HG03457 (cell line): Measurements from ENCODE around the gene SLC5A8.
"Not testable (repeated sequence)": the region's sequence is repeated elsewhere in the genome, so short reads cannot be mapped to it uniquely, and the experiment has no call there.

Experiments
- ATAC-seq: cut with Tn5 transposase; IDR thresholded peaks from one replicate; pipeline ENCODE4 v1.9.1; 2021; ENCODE audit warnings: moderate number of reproducible peaks; ENCODE audit not compliant: unreplicated experiment

SLC5A8 gene

DNA sequence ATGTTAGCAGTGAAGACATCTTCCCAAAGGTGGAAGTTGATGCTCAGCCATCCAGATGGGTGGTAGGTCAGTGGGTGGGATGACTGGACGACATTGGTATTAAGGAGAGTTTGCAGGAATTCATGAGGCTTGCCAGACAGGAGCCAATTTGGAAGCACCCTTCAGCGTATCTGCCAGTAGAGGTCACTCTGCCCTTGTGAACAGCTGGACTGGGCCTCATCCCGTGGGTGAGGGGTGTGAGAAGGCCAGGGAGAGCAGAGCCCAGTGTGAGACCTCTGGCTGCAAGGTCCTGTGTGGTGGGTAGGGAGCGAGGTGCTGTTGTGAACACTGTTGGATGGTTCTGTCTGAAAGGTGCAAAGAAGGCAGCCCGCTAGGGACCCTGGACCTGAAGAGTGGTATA lies 37.7 kb downstream of the SLC5A8 start:
- ATAC-seq, result no peak

DNA sequence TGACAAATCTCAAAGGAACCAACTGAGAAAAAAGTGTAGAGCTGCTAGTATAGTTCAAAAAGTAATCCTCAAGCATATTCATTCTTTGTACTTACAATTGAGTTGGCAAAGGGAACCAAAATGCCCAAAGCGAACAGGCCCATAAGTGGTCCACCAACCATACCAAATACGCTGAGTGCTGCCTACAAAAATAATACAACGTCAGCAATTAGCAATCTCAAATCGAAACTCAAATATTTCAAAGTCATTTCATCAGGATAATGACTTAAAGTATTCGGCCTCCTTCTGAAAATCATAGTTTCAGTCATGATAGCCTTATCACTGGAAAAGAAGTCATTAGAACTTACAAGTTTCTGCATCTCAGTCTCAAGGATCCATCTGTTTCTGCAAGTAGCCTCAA lies 42.0 kb downstream of the SLC5A8 start:
- ATAC-seq, result no peak

DNA sequence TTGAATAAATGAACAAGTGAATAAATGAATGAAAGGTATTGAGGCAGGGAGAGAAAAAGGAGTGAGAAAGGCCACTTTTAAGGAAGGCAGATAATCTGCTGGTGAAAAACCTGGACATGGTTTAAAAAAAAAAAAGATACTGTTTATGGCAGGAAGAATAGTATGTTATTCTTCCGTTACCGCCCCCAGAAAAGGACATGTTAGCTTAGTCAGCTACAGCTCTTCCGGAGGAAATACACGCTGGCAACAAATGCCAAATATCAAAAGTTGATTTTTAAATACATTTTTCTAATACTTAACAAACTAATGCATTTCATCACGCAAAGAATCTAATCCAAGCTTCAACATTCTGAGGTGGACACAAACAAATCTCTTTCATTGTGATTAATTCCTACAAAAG lies 43.2 kb downstream of the SLC5A8 start:
- no peak for ATAC-seq

DNA sequence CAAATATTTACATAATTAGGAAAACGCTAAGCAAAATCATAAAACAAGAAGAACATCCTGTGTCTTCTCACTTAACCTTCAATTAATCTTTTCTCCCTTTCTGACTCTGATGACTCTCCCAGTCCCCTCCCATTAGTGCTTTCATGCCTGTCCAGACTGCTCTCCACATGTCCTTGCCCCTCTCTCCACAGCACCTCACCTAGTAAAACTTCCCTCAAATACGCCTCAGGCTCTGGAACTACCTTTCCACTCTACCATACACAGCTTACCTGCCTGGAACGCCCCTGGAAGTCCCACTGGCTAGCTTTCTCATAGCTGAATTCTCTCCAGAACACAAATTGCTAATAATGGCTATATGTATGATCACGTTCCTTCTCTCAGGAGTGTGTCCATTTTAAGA lies 44.7 kb downstream of the SLC5A8 start:
- ATAC-seq, result no peak

DNA sequence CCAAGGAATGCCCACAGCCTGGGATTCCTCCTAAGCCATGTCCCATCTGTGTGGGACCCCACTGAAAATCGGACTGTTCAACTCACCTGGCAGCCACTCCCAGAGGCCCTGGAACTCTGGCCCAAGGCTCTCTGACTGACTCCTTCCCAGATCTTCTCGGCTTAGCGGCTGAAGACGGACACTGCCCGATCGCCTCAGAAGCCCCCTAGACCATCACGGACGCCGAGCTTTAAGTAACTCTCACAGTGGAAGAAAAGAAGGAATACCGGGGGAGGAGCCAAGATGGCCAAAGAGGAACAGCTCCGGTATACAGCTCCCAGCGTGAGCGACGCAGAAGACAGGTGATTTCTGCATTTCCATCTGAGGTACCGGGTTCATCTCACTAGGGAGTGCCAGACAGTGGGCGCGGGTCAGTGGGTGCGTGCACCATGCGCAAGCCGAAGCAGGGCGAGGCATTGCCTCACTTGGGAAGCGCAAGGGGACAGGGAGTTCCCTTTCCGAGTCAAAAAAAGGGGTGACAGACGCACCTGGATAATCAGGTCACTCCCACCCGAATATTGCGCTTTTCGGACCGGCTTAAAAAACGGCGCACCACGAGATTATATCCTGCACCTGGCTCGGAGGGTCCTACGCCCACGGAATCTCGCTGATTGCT lies 64.1 kb downstream of the SLC5A8 start:
- ATAC-seq, result not testable (repeated sequence)

DNA sequence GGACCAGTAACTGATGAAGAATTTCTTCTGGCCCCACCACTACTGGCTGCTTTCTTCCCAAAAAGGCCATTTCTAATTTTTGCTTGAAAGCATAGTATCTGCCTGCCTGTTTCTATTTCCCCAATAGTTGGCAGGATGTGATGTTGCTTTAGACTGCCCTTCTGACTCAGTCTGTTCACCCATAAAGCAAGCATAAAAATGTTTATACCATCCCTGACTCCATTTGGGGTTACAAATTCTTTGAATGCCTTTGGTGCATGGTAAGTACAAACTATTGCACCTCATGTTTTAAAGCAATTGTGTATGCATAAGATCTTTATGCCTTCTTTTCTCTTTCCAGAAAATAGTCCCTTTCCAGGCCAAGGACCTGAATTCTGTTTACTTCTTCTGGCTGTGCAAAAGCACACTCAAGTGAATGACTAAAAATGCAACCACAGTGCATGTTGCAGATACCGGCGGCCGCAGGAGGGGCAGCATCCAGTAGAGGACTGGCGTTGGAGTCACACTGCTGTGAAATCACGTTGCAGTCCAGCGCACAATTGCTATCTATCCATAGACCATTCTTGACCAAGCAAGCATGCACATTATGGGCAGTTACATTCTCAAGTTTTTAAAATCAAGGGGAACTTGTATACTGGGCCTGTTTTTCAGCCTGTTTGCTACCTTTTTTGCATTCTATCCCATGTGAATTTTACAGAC lies 82.4 kb downstream of the SLC5A8 start:
- no peak for ATAC-seq

DNA sequence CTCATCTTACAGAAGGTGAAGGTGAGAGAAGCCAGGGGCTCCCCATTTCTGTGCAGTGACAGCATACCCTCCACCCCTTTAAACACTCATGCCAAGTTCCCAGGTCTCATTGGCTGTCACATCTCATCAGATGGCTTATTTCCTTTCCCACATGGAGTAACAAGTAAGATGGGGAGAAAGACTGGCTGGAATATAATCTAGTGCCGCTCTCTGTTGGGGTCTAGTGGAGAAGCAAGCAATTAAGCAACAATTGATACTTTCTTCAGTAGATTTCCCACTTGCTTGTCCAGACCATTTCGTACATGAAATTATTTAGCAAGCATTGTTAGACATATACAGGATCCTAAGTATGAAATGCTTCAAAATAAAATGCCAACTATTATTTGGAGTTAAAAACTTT lies 92.2 kb downstream of the SLC5A8 start:
- ATAC-seq, result no peak

DNA sequence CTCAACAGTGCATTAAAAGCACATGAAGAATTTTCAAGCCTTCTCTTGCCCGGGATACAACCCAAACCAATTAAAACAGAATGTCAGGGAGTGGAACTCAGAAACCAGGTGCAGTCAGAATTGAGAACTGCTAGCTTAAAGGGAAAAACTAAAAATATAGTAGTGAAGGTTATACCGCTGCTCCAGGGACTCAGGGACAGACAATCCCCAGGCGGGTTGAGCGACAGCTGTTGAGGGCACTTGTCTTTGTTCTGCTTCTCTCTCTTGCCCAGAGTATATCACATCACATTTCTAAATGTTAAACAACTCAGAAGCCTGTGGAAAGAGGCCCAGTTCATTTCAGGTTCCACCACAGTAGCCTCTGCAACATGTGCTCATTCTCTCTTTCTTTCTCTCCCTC lies 93.1 kb downstream of the SLC5A8 start:
- no peak for ATAC-seq

DNA sequence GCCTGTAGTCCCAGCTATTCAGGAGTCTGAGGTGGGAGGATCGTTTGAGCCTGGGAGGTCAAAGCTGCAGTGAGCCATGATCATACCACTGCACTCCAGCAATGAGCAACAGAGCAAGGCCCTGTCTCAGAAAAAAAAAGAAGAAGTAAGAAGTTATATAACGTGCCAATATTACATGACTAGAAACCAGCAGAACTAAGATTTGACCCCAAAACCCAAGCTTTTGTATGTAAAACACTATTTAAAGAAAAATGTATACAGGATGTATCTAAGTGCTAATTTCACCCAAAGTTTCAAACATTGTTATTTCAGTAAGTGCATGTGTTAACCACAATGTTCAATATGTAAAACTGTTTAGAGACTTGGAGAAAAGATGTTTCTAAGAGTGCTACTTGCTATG lies 94.7 kb downstream of the SLC5A8 start:
- no peak for ATAC-seq

DNA sequence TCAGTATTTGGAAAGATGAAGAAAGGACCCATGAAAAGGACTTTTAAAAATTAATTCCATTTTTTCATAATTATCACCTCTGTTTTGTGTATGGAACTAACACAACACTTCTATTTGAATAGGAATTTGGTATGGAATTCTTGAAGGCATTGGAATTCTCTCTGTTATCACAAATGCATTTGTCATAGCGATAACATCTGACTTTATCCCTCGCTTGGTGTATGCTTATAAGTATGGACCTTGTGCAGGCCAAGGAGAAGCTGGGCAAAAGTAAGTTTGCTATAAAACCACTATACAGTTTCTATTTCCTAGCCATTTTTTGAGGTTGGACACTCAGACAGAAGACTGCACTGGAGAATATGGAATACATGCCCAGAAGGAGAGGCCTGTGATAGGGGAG lies 98.6 kb downstream of the SLC5A8 start:
- ATAC-seq, result no peak

DNA sequence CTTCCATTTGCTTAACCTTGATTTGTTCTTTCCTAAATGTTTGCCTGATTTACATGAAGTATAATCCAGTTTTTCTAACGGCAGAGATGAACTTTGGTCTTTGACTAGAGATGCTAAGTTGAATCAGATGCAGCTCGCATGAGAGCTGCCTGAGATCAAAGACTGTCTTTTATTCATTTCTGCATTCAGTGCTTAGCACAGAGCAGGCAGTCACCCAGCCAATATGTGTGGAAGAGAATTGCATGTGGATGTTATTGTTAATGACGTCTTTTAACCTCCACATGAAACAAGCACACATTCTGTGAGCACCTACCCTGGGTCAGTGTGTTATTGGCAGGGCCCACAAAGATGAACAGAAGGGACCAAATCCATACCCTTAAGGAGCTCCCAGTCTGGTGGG lies 99.2 kb downstream of the SLC5A8 start:
- no peak for ATAC-seq

DNA sequence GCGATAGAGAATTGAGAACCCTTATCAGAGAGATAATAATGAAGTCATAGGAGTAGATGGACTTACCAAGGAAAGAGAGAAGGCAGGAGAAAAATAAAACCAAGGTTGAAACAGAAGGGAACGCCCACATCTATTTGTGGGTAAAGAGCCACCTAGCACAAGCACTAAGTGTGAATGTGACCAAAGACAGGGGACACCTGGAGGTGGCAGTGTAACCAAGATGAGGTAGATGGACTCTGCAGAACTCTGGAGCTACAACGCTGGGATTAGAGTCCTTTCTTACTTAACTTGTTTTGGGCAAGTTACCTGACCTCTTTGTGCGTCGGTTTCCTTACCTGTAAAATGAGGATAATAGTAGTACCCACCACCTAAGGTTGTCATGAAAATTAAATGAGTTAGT lies 101.9 kb downstream of the SLC5A8 start:
- ATAC-seq, result no peak

DNA sequence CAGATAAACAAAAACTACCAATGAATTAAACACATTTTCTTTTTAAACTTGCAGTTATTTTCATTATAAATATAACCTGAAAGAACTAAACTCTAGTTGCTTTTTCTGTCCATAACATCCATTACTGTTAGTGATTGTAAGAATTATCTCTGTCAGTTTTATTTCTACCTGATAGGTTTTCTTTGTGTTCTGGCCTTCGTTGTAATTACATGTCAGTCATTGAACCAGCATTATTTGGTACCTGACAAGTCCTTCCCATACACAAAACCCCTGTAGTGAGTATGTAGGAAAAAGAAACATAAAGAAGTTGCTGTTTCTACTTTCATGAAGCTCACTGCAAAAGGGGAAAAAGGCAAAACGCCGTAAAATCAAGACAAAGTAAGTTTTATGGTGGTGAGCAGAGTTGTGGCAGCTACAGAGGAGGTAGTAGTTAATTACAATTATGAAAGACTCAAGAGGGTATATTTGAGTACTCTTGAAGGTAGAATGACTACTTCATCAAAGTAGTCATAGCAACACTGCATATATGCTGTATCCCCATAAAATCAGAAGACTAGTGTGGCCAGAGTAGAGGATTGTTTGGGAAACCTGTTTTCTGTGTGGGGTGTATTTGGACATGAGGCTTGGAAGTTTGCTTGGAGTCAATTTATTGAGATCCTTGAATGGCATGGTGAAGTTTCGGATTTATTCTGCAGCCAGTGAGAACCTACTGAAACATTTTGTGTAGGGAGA lies 102.8 kb downstream of the SLC5A8 start:
- ATAC-seq, result no peak
